MCF 10A (cell line): ENCODE data around the gene HILPDA. TPM values are rescaled to one million over a fixed set of nuclear protein-coding genes. Genes with fewer than 3 reads are reported as not detected.

Source experiments
- BruUV-seq: library from RNA; stranded (reverse); fragments of 400-500 nt; replicated peaks from 2 replicates; lab custom pipeline; 2021; lab: Mats Ljungman, UMichigan
- CTCF ChIA-PET: fragments of 300-600 bp; sonication (Branson Sonifier 250); formaldehyde crosslinking; extraction: SDS; loops from one replicate; lab custom pipeline; 2021; ENCODE audit warnings: antibody characterized with exemption, inconsistent platforms; lab: Yijun Ruan, JAX
- POLR2A ChIA-PET: fragments of 300-600, 350-650 bp; sonication (Branson Sonifier 250); formaldehyde crosslinking; extraction: SDS; loops from one replicate; lab custom pipeline; 2020; ENCODE audit warnings: antibody characterized with exemption, inconsistent platforms; lab: Yijun Ruan, JAX
- DNase-seq: peaks from one replicate; pipeline ENCODE4 v3.0.0-alpha.2; 2018; ENCODE audit not compliant: unreplicated experiment
- H3K27ac Mint-ChIP-seq: one replicate; pipeline ENCODE4 v1.8.0; 2022; ENCODE audit warnings: mild to moderate bottlenecking, low read depth, mixed read lengths; ENCODE audit not compliant: unreplicated experiment
- H3K27me3 Mint-ChIP-seq: one replicate; pipeline ENCODE4 v1.8.0; 2022; ENCODE audit warnings: mixed read lengths; ENCODE audit not compliant: insufficient read depth, unreplicated experiment
- H3K36me3 Mint-ChIP-seq: one replicate; pipeline ENCODE4 v1.8.0; 2022; ENCODE audit warnings: mild to moderate bottlenecking, moderate library complexity, mixed read lengths; ENCODE audit not compliant: insufficient read depth, unreplicated experiment
- H3K4me1 Mint-ChIP-seq: one replicate; pipeline ENCODE4 v1.8.0; 2022; ENCODE audit warnings: mixed read lengths; ENCODE audit not compliant: insufficient read depth, unreplicated experiment
- H3K4me3 Mint-ChIP-seq: one replicate; pipeline ENCODE4 v1.8.0; 2022; ENCODE audit warnings: mild to moderate bottlenecking, moderate library complexity, mixed read lengths; ENCODE audit not compliant: unreplicated experiment
- H3K9me3 Mint-ChIP-seq: one replicate; pipeline ENCODE4 v1.8.0; 2022; ENCODE audit warnings: mixed read lengths; ENCODE audit not compliant: unreplicated experiment
- intact Hi-C: fragments of 100-400 bp; cut with micrococcal nuclease; formaldehyde crosslinking; loops from 2 replicates; pipeline ENCODE4 v1.14.1; 2022
- total RNA-seq: library from RNA; stranded (reverse); gene quantifications from 2 replicates; pipeline ENCODE4 v1.2.3, GENCODE V29; 2022
- TF ChIP-seq, protein P1 (sequence below): fragments of 200-600 bp; IDR thresholded peaks from one replicate; pipeline ENCODE4 v1.8.0; 2022; ENCODE audit warnings: antibody characterized with exemption, mild to moderate bottlenecking; ENCODE audit not compliant: unreplicated experiment

Gene HILPDA
- total RNA-seq, 1 experiment from 2014 or later, result 8.3 TPM

DNA sequence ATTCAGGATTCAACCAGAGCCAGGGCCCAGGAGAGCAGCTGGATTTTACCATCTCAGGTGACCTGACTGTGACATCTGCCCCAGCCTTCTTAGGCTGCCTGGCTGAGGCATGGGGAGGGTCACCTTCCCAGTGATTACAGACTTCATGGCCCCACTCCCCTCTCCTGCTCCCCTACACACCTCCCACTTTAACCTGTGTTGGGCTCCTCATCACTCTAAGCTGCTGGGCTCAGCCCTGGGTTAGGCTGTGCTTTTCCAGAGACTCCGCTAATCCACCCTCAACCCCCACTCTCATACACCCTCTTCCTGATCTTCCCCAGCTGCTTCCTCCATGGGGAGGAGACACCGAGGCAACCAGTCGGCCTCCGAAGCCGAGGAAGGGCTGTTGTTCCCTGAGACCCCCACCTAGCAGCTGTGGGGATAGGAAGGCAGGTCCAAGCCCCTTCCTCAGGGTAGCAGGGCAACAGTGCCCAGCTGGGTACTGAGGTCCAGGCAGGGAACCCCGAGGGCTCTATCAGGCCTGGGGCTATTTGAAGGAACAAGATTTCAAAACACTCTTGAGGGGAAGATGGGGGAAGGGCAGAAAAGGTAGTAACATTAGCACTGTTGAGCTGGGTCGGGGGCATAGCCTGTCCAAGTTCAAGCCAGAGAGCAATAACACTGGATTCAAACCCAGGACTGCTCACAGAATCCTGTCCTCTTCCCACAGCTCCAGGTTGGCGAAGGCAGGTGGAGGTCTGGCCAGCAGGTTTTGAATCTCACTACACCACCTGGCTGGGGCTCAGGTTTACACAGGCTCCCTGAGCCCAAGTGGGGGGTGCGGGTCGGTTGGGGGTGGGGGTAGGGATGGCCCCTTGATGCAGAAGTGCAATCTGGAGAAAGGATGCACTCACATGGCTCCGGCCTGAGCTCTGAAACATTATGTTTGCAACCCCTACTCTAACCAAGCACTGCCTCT, 47.6 kb upstream of the HILPDA start:
- TF ChIP-seq, protein P1, sequence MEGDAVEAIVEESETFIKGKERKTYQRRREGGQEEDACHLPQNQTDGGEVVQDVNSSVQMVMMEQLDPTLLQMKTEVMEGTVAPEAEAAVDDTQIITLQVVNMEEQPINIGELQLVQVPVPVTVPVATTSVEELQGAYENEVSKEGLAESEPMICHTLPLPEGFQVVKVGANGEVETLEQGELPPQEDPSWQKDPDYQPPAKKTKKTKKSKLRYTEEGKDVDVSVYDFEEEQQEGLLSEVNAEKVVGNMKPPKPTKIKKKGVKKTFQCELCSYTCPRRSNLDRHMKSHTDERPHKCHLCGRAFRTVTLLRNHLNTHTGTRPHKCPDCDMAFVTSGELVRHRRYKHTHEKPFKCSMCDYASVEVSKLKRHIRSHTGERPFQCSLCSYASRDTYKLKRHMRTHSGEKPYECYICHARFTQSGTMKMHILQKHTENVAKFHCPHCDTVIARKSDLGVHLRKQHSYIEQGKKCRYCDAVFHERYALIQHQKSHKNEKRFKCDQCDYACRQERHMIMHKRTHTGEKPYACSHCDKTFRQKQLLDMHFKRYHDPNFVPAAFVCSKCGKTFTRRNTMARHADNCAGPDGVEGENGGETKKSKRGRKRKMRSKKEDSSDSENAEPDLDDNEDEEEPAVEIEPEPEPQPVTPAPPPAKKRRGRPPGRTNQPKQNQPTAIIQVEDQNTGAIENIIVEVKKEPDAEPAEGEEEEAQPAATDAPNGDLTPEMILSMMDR, result no peak
- no TSS peak for BruUV-seq
- no peak for DNase-seq
- peaks cover 7% of the 10 kb centered on the region for H3K36me3 Mint-ChIP-seq
- no peaks in the 10 kb centered on the region for H3K27me3 Mint-ChIP-seq
- intact Hi-C loops, result no loop called here
- ChIA-PET CTCF (interaction anchor here (0.6 to 3.7 kb wide), 13 partner anchors 9 to 647 kb away, joined by 3 to 43 read pairs (median 4); partner anchors contain the start of gene TNPO3), POLR2A (interaction anchor here (1.0 kb wide), 1 partner anchor 64 kb away, joined by 5 read pairs; the partner anchor contains the start of gene RBM28)
- no peak overlapping the region for H3K4me3 Mint-ChIP-seq
- peaks cover 17% of the 10 kb centered on the region for H3K4me1 Mint-ChIP-seq
- H3K27ac Mint-ChIP-seq, result no peak overlapping the region
- H3K9me3 Mint-ChIP-seq, result no peaks in the 10 kb centered on the region

- CTCF ChIA-PET, result interaction anchor here (0.8 to 3.7 kb wide), 9 partner anchors 9 to 65 kb away, joined by 3 to 43 read pairs (median 6); no protein-coding TSS in a partner anchor
Measured at GRCh38 chr7:128408709-128409595, 46.7 kb upstream of the HILPDA start.

GRCh38 chr7:128409596-128410450, 45.9 kb upstream of the HILPDA start, which contains the start of gene IMPDH1:
Gene IMPDH1, minus strand, starts transcription at chr7:128409982. Its CDS starts 81 bp downstream, at chr7:128409901.
- CTCF ChIA-PET, result interaction anchor here (0.5 to 9.8 kb wide), 6 partner anchors 10 to 64 kb away, joined by 3 to 187 read pairs (median 4); no protein-coding TSS in a partner anchor
- H3K27me3 Mint-ChIP-seq, result no peaks in the 10 kb centered on the region
- H3K4me3 Mint-ChIP-seq, result peak within 1 kb of the TSS; percentile 86
- TF ChIP-seq, protein P1, result no peak
- H3K9me3 Mint-ChIP-seq, result no peaks in the 10 kb centered on the region
- BruUV-seq, result no TSS peak
- peak; percentile 80 for DNase-seq
- intact Hi-C loops, result no loop called here
- no peaks in the 10 kb centered on the region for H3K36me3 Mint-ChIP-seq
- peak within 1 kb of the TSS; percentile 51 for H3K27ac Mint-ChIP-seq
- peaks cover 5% of the 10 kb centered on the region for H3K4me1 Mint-ChIP-seq
- POLR2A ChIA-PET, result interaction anchor here (0.6 to 1.7 kb wide), 9 partner anchors 9 to 1190 kb away, joined by 3 to 9 read pairs (median 3); no protein-coding TSS in a partner anchor

More at GRCh38 chr7:128408709-128409595, 46.7 kb upstream of the HILPDA start:
- H3K36me3 Mint-ChIP-seq, result no peaks in the 10 kb centered on the region
- peak; percentile 58 for DNase-seq
- no peak overlapping the region for H3K27ac Mint-ChIP-seq
- no TSS peak for BruUV-seq
- POLR2A ChIA-PET, result interaction anchor here (1.0 to 1.3 kb wide), 2 partner anchors 24 to 65 kb away, joined by 3 to 5 read pairs; partner anchors contain the start of gene RBM28
- no peaks in the 10 kb centered on the region for H3K27me3 Mint-ChIP-seq
- H3K9me3 Mint-ChIP-seq, result no peaks in the 10 kb centered on the region
- intact Hi-C loops, result no loop called here
- TF ChIP-seq, protein P1, result no peak
- peaks cover 9% of the 10 kb centered on the region for H3K4me1 Mint-ChIP-seq
- H3K4me3 Mint-ChIP-seq, result peak overlapping the region; percentile 86
